ENCODE data around the gene KDM5B.

The KDM5B gene

DNA sequence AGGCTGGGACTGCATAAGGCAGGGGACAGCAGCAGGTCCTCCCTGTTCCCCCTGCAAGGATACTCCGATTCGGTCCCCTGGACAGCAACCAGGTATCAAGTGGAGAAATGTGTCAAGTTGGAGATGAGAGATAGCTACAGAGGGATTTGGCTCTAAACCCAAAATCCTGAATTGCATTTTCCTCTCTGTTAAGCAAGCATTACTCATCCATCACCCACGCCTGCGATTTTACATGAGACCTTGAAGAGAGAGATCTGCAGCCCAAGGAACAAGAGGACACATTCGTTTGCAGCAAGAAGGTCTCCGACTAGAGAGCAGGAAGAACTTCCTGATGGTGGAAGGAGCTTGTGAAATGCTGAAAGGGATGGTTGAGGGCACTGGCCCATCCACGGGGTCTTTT, 119.8 kb downstream of the KDM5B start:
- no peak for DNase-seq (ENCODE audit: low read depth in 2 of 2, low spot score in 1 of 2)

DNA sequence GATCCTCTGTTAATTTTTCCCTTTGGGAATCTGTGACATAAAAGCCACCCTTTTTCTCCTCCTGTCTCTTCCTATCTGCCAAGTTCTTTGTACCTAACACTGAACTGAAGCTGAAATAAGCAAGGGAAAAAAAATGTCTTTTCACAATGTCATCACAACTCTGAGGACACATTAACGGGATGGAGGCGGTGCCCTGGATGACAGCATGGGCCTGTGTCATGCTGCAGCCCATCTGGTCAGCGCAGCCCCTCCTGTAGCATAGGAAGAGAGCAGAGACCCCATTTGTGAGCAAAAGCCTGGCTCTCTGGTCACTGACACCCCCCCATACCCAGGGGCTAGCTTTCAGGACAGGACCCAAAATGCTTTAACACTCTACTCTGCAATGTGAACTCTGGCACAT, 120.4 kb downstream of the KDM5B start:
- no peak for DNase-seq (ENCODE audit: low read depth in 2 of 2, low spot score in 1 of 2)

DNA sequence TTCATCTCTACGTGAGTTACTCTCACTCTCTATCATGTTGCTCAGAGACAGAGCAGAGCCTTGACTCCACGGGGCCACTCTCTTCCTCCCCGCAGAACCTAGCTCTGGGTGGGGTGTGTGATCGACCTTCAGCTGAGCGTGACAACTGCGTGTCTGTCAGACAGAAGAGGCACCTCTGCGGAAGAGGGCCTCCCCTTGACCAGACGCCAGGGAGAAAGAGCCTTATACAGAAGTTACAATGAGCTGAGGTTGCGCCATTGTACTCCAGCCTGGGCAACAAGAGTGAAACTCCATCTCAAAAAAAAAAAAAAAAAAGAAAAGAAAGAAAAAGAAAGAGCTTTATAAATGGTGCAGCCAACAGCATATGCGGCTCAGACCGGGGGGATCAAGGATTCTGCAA, 120.9 kb downstream of the KDM5B start:
- no peak for DNase-seq (ENCODE audit: low read depth in 2 of 2, low spot score in 1 of 2)

DNA sequence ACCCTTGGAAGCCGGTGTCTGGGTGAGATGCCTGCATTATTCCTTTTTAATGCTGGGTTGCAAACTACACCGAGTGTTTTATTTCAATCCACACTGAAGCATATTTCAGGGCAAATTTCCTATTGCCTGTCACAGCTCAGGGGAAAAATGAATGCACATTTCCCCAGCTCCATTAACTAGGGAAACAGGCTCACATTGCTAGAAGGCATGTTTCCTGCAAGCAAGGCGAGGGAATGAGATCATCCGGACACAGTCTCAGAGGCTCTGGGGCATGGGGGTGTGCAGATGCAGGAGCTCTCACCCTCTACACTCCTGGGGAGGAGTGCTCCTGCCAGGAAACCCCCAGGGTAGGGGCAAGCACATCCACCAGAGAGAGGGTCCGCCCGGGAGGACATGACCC, 122.6 kb downstream of the KDM5B start:
- no peak for DNase-seq (ENCODE audit: low read depth in 2 of 2, low spot score in 1 of 2)

DNA sequence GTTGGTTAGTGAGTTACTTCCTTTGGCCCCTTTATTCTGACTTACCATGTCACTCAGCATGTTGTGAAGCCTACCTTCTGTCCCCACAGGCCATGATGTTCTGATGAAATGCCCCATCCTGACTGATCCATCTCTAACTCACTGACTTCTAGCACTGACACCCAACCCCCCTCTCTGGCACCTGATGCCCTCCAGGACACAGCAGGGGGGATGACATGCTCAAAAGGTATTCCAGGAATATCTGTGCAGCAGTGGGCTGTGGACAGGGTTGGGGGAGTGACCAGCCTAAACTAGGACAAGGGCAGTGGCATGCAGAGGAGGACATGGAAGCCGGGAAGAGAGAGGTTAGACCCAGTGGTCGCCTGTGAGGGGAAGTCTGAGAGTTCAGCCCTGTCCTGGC, 123.5 kb downstream of the KDM5B start:
- no peak for DNase-seq (ENCODE audit: low read depth in 2 of 2, low spot score in 1 of 2)

DNA sequence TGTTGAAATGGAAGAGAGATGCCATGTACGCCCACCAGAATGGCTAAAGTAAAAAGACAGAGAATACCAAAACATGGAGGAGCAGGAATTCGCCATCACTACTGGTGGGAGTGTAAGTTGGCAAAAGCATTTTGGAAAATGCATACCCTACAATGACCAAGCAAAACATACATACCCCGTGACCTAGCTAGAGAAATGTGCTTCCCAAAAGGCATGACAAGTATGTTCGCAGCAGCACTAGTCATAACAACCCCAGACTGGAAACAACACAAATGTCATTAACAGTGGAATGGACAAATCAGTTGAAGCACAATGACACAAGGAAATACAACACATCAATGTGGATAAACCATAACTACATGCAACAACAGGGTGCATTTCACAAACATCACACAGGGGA, 125.2 kb downstream of the KDM5B start:
- DNase-seq (ENCODE audit: low read depth in 2 of 2, low spot score in 1 of 2): no peak

DNA sequence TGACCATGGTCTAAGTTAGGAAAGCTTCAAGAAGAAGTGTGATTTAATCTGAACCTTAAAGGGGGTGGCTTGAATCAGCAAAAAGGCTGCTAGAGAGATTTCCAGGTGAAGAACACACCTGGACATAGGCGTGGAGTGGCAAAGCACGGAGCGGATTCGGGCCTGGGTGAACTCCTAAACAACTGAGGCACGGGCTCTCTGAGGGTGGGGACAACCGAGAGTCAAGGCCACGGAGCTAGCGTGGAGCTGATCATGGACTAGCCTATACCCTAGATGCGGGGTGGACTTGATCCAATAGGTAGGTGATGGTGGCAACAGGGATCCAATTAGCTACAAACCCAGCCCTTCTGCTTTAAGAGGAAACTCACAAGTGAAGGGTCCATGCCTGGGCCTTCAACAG, 125.7 kb downstream of the KDM5B start:
- no peak for DNase-seq (ENCODE audit: low read depth in 2 of 2, low spot score in 1 of 2)

DNA sequence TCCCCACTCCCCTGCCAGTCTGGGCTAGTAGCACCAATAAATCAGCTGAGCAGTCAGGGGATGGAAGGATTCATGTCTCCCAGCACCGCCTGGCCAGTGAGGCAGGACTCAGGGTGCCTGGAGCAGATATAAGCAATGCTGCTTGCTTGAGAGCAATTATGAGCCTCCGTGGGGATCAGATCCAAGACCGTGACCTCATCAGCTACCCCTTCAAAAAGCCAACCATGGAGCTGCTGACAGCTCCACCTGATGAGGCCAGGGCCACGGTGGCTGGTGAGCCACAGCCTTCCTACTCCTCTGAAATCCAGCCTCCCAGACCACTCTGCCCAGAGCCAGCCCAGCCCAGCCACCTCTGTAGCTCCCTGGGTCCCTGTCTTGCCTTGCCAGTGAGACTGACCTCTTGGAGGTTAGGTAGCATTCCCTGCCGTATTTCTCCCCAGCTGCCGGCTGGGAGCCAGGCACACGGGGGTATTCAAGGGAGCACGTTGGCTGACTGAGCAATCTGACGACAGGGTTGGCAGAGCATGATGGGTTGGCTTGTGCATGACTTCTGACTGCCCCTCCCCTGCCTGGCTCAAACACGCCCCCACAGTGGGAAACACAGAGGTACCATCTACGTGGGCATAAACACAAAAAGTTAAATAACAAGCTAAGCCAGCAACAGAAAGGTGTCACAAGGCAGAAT, 126.3 kb downstream of the KDM5B start:
- DNase-seq (ENCODE audit: low read depth in 2 of 2, low spot score in 1 of 2): no peak

DNA sequence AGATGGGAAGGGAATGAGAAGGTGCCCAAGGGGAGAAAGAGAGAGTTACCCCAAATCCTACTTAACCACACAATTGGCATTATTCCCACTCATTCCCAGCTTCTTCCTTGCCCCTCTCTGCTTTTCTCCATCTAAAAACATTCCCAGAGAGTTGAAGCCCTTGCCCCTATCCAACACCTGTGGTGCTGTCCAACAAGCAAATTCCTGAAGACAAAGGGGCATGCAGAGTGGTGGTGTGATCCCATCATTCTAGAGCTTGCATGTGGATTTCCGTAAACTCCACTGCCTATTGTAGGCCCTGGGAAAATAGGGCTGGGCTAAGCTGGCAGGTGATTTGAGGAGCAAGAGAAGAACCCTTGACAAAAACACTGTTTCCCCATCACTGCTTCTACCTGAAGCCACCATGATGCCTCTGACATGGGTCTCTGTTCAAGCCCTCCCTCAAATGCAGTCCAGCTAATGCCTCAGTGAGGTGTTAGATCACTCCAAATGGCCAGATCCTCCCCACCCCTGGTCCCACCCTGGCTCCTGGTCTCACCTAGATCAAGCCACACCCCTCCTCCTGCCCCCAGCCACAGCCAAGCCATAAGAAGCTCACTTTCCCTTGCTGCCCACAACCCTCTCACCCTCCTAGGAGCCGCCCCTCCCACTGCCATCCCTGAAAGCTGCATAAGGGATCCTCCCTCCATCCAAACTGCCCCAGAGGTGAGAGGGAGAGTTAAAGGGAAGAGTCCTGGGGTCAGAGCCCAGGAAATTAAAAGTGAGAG, 127.5 kb downstream of the KDM5B start:
- DNase-seq (ENCODE audit: low read depth in 2 of 2, low spot score in 1 of 2): no peak

DNA sequence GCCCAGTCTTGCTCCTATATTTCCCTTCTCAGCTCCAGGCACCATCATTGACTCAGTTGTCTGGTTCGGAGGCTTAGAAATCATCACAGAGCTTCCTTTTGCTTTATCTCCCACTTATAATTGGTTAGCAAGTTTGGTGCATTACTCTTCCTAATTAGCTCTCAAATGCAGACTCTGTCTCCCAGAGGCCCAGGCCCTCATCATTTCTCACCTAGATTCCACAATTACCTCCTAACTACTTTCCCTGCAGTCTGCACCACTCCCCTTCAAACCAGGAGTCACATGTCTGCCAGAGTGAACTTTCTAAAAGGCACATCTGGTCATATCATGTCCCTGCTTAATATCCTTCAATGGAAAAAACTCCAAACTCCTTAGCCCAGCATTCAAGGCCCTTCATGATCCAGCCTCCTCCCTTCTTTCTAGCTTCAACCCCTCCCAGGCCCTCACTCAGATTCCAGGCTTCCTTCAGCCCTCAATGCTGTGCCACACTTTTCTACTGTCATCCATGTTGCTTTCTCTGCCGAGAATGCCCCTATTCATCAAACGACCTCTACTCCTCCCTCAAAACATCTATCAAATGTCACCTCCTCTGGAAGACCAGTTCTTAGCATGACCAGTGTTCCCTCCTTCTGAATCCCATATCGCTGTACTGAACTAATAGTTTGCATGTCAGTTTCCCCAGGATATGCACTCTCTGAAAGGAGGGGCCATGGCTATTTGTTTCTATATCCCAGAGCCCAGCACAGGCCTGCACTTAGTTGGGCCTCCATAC, 128.6 kb downstream of the KDM5B start:
- no peak for DNase-seq (ENCODE audit: low read depth in 2 of 2, low spot score in 1 of 2)

DNA sequence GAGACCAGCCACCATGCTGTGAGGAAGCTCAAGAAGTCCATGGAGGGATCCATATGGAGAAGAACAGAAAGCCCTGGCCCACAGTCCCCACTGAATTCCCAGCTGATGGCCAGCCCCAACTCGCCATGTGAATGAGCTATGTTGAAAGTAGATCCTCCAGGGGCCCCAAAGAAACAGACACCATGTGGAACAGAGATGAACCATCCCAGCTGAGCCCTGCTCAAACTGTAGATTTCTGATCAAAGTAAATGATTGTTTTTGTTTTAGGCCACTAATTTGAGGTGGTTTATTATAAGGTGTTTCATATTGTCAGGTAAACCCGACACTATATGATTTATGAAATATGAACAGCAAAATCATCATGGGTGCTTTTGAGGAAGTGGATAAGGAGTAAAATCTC, 130.8 kb downstream of the KDM5B start:
- DNase-seq (ENCODE audit: low read depth in 2 of 2, low spot score in 1 of 2): no peak
